Stimulated activated CD4-positive, alpha-beta T cell treated with anti-CD3 and anti-CD28 coated beads, Interleukin-12 subunit alpha, Interleukin-12 subunit beta, amount 100 ng/mL, for 48 hours (primary cell): Measurements from ENCODE around the gene NTM.

ENCODE experiments used
- DNase-seq, 3 donors: peaks; one replicate each; pipeline ENCODE4 v3.0.0-alpha.2; 2020; ENCODE audit warnings: low read depth in 2 of 3, low spot score in 1 of 3

The NTM gene

GRCh38 chr11:132028380-132029240 lies 658.2 kb downstream of the NTM start:
- no peak for DNase-seq

- DNase-seq: no peak
These were observed 660.5 kb downstream of the NTM start for GRCh38 chr11:132030896-132031295.

- no peak for DNase-seq
These were observed 662.1 kb downstream of the NTM start for GRCh38 chr11:132032555-132032954.

GRCh38 chr11:132033051-132033450 lies 662.6 kb downstream of the NTM start:
- no peak for DNase-seq

GRCh38 chr11:132035228-132035627 lies 664.8 kb downstream of the NTM start:
- no peak for DNase-seq

- DNase-seq: no peak
These were observed 665.4 kb downstream of the NTM start for GRCh38 chr11:132035766-132036165.

- no peak for DNase-seq
These were observed 665.8 kb downstream of the NTM start for GRCh38 chr11:132036220-132036619.

GRCh38 chr11:132036746-132037466 lies 666.5 kb downstream of the NTM start:
- DNase-seq: no peak

- DNase-seq: no peak
These were observed 667.0 kb downstream of the NTM start for GRCh38 chr11:132037467-132037862.

- no peak for DNase-seq
These were observed 667.5 kb downstream of the NTM start for GRCh38 chr11:132037956-132038355.

GRCh38 chr11:132039521-132039920 lies 669.1 kb downstream of the NTM start:
- no peak for DNase-seq

- no peak for DNase-seq
These were observed 671.9 kb downstream of the NTM start for GRCh38 chr11:132042296-132042695.

GRCh38 chr11:132043714-132044113 lies 673.3 kb downstream of the NTM start:
- DNase-seq: no peak

GRCh38 chr11:132045107-132045506 lies 674.7 kb downstream of the NTM start:
- no peak for DNase-seq

GRCh38 chr11:132046288-132046865 lies 676.0 kb downstream of the NTM start:
- no peak for DNase-seq

- no peak for DNase-seq
These were observed 676.8 kb downstream of the NTM start for GRCh38 chr11:132047167-132047566.

GRCh38 chr11:132048040-132048439 lies 677.6 kb downstream of the NTM start:
- no peak for DNase-seq

GRCh38 chr11:132049205-132049604 lies 678.8 kb downstream of the NTM start:
- no peak for DNase-seq

GRCh38 chr11:132050049-132050448 lies 679.6 kb downstream of the NTM start:
- no peak for DNase-seq

GRCh38 chr11:132050577-132051165 lies 680.3 kb downstream of the NTM start:
- DNase-seq: no peak

GRCh38 chr11:132051704-132052103 lies 681.3 kb downstream of the NTM start:
- no peak for DNase-seq

- DNase-seq: no peak
These were observed 681.9 kb downstream of the NTM start for GRCh38 chr11:132052342-132052741.
